Kidney (tissue), 14 donors: Measurements from ENCODE around the gene LIN37. TPM values are rescaled to one million over a fixed set of nuclear protein-coding genes. Genes with fewer than 3 reads are reported as not detected.

ENCODE experiments used
- DNase-seq, 5 donors: peaks; one replicate each; pipeline ENCODE4 v3.0.0-alpha.2; 2013 to 2020
- FAIRE-seq: peaks from 2 replicates; lab custom pipeline; 2012; peaks lifted over from hg19 to GRCh38; lab: Jason Lieb, UNC
- H3K27ac ChIP-seq, 2 donors: one replicate each; pipeline ENCODE4 v1.7.0; 2013; ENCODE audit warnings: low read depth in 2 of 2, low read length in 2 of 2, inconsistent platforms in 1 of 2
- H3K27me3 ChIP-seq: one replicate; pipeline ENCODE4 v1.7.1; 2013; ENCODE audit warnings: low read length, inconsistent platforms; ENCODE audit not compliant: control insufficient read depth, insufficient read depth
- H3K36me3 ChIP-seq, 3 donors: one replicate each; pipeline versions ENCODE4 v1.7.0 to v1.7.1; 2013; ENCODE audit warnings: low read length in 3 of 3, control low read depth in 1 of 3, inconsistent platforms in 1 of 3; ENCODE audit not compliant: insufficient read depth in 3 of 3, control insufficient read depth in 2 of 3
- H3K4me1 ChIP-seq, 3 donors: one replicate each; pipeline versions ENCODE4 v1.7.0 to v1.7.1; 2013; ENCODE audit warnings: low read length in 3 of 3, inconsistent platforms in 1 of 3, low read depth in 1 of 3; ENCODE audit not compliant: control insufficient read depth in 2 of 3, insufficient read depth in 2 of 3
- H3K4me3 ChIP-seq, 3 donors: one replicate each; pipeline versions ENCODE4 v1.7.0 to v1.8.1; 2013; ENCODE audit warnings: low read length in 3 of 3, control low read depth in 1 of 3, inconsistent platforms in 1 of 3
- H3K9ac ChIP-seq, 3 donors: one replicate each; pipeline versions ENCODE4 v1.7.0 to v1.7.1; 2013; ENCODE audit warnings: low read length in 3 of 3, control low read depth in 1 of 3, inconsistent platforms in 1 of 3
- H3K9me3 ChIP-seq, 3 donors: one replicate each; pipeline versions ENCODE4 v1.7.0 to v1.7.1; 2013; ENCODE audit warnings: low read length in 3 of 3, control low read depth in 1 of 3, inconsistent platforms in 1 of 3; ENCODE audit not compliant: control insufficient read depth in 2 of 3, insufficient read depth in 1 of 3
- intact Hi-C: fragments of 100-400 bp; cut with DNase I; formaldehyde crosslinking; loops from one replicate; pipeline ENCODE4 v1.11.1; 2022
- polyA plus RNA-seq: library from polyadenylated mRNA; stranded (reverse); fragments of 350-450 nt; fragmentation: Illumina TruSeq; extraction: RNeasy Lipid Tissue Mini Kit (QIAGEN cat#74804); gene quantifications from one replicate; pipeline ENCODE4 v1.2.3, GENCODE V29; 2014; ENCODE audit warnings: low read depth, low replicate concordance; ENCODE audit not compliant: insufficient read depth
- total RNA-seq: library from RNA; stranded (reverse); fragmentation: NEBNext Ultra II Directional; extraction: Animal tissue kit (Norgen Biotek cat#: 25700); gene quantifications from one replicate; pipeline ENCODE4 v1.2.1, GENCODE V29; 2021
- TF ChIP-seq, protein P1 (sequence below): IDR thresholded peaks from 3 replicates; pipeline ENCODE4 v1.5.1; 2012; ENCODE audit warnings: mild to moderate bottlenecking, moderate library complexity, borderline replicate concordance; ENCODE audit not compliant: insufficient read depth; ENCODE audit errors: extremely low read depth
- donor health status: control.
- donor health status: control.
- donor health status: control.
- donor health status: control.
- donor health status: control.
- donor health status: DM: yes; HTN: yes; CAD: no.
- donor health status: Normal renal cell carcinoma (clear cell type).

The LIN37 gene
- total and polyA plus RNA-seq, 2 donors from 2014 or later: 11.2 to 11.4 TPM

DNA sequence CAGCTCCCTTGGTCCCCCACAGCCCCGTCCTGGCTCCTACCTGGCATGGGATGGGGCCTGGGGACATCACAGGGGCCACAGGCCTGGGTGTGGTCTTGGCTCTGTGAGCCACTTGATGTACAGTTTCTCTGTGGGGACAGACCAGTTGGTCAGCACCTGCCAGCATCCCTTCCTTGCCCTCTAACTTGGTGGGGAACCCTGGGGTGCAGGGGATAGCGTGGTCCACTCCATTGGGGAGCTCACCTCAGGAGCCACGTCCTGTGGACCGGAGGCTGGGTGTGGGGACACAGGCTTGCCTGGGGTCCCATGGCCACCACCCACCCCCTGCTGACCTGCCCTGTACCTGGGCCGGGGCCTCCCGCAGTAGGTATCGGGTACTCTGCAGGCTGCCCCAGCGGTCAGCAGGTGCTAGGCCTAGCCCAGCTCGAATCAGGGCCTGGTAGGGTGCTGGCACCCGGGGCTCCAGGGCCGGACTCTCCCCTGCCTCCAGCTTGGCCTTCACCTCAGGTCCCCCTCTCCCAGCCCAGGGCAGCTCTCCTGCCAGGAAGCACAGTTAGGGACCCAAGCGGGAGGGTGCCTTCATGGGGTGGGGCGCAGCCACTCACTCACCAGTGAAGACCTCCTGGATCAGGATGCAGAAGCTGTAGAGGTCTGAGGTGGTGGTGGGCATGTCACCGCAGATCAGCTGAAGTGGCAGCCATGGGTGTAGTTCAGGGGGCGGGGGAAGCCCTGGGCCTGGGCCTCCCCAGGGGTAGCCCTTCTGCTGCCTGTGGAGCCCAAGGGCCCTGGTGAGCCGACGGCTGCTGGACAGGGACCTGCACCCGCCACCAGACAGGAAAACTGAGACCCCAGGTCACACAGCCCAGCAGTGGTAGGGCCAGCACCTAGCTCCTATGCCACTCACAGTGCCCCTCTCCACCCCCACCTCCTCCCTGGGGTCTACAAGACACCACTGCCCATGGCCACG, 41.9 kb downstream of the LIN37 start:
- intact Hi-C loops: no loop called here
- Histone ChIP-seq H3K9ac (no peak overlapping the region), H3K36me3 (no peaks in the 10 kb centered on the region), H3K27me3 (no peaks in the 10 kb centered on the region), H3K4me3 (no peak overlapping the region), H3K4me1 (no peaks in the 10 kb centered on the region), H3K9me3 (no peaks in the 10 kb centered on the region), H3K27ac (no peak overlapping the region)
- DNase-seq: no peak
- TF ChIP-seq, protein P1, sequence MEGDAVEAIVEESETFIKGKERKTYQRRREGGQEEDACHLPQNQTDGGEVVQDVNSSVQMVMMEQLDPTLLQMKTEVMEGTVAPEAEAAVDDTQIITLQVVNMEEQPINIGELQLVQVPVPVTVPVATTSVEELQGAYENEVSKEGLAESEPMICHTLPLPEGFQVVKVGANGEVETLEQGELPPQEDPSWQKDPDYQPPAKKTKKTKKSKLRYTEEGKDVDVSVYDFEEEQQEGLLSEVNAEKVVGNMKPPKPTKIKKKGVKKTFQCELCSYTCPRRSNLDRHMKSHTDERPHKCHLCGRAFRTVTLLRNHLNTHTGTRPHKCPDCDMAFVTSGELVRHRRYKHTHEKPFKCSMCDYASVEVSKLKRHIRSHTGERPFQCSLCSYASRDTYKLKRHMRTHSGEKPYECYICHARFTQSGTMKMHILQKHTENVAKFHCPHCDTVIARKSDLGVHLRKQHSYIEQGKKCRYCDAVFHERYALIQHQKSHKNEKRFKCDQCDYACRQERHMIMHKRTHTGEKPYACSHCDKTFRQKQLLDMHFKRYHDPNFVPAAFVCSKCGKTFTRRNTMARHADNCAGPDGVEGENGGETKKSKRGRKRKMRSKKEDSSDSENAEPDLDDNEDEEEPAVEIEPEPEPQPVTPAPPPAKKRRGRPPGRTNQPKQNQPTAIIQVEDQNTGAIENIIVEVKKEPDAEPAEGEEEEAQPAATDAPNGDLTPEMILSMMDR: no peak
- FAIRE-seq: no peak

GRCh38 chr19:35790981-35791813, 42.8 kb downstream of the LIN37 start:
- Histone ChIP-seq H3K4me1 (no peaks in the 10 kb centered on the region), H3K9ac (no peak overlapping the region), H3K9me3 (no peaks in the 10 kb centered on the region), H3K36me3 (no peaks in the 10 kb centered on the region), H3K4me3 (no peak overlapping the region), H3K27me3 (peaks cover 2% of the 10 kb centered on the region), H3K27ac (no peak overlapping the region)
- intact Hi-C loops: no loop called here
- FAIRE-seq (no peak), DNase-seq (no peak)
- TF ChIP-seq, protein P1: no peak

DNA sequence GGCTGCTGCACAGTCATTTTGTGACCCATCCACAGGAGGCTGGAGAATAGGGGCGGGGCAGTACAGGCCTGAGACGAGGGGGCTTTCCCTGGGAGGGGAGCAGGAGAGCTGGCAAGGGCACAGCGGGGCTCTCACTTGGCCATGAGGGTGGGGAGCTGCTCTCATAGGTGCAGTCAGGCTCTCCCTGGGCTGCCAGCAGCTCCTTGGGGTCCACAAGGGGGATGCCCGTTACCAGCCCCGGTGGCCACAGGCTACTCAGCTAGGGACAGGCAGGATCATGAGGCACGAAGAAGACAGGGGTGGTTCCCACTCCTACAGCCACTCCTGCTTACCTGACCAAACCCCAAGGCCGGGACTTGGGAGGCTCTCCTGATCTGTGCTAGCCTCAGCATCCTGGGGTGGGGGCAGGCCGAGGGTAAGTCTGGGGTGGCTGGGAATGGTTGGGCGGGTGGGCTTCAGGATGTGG, 43.5 kb downstream of the LIN37 start:
- DNase-seq (no peak), FAIRE-seq (no peak)
- H3K9ac ChIP-seq: no peak overlapping the region
- no peak overlapping the region for H3K27ac ChIP-seq
- no peaks in the 10 kb centered on the region for H3K4me1 ChIP-seq
- no peaks in the 10 kb centered on the region for H3K36me3 ChIP-seq
- H3K27me3 ChIP-seq: peaks cover 2% of the 10 kb centered on the region
- TF ChIP-seq, protein P1: no peak
- no peaks in the 10 kb centered on the region for H3K9me3 ChIP-seq
- intact Hi-C loops: no loop called here
- no peak overlapping the region for H3K4me3 ChIP-seq
